Mesodermal cell (in vitro differentiated cells): ENCODE measurements around the gene IL6ST.

Source experiments
- H3K27ac ChIP-seq: 2 replicates; pipeline ENCODE4 v1.7.0; 2013; ENCODE audit warnings: mild to moderate bottlenecking, low read depth, low read length, moderate library complexity; ENCODE audit not compliant: severe bottlenecking
- H3K36me3 ChIP-seq: 2 replicates; pipeline ENCODE4 v1.7.1; 2013; ENCODE audit warnings: mild to moderate bottlenecking, low read length, moderate library complexity; ENCODE audit not compliant: control insufficient read depth, insufficient read depth
- H3K4me1 ChIP-seq: one replicate; pipeline ENCODE4 v1.7.1; 2013; ENCODE audit warnings: mild to moderate bottlenecking, low read length; ENCODE audit not compliant: insufficient read depth, control insufficient read depth, poor library complexity, severe bottlenecking
- H3K4me3 ChIP-seq: 2 replicates; pipeline ENCODE4 v1.7.0; 2013; ENCODE audit warnings: low read length, control low read depth, mild to moderate bottlenecking; ENCODE audit not compliant: insufficient read depth, poor library complexity, severe bottlenecking; ENCODE audit errors: extremely low read depth
- H3K9me3 ChIP-seq: 2 replicates; pipeline ENCODE4 v1.7.1; 2013; ENCODE audit warnings: mild to moderate bottlenecking, low read length, moderate library complexity; ENCODE audit not compliant: control insufficient read depth
- WGBS, 2 experiments: methylation state at CpG; one replicate each; pipeline ENCODE4 v1.1.5; 2013; ENCODE audit warnings: missing lambda C conversion rate in 2 of 2; ENCODE audit not compliant: insufficient coverage in 2 of 2; 5-methylcytosine and 5-hydroxymethylcytosine counted together

The IL6ST gene

DNA sequence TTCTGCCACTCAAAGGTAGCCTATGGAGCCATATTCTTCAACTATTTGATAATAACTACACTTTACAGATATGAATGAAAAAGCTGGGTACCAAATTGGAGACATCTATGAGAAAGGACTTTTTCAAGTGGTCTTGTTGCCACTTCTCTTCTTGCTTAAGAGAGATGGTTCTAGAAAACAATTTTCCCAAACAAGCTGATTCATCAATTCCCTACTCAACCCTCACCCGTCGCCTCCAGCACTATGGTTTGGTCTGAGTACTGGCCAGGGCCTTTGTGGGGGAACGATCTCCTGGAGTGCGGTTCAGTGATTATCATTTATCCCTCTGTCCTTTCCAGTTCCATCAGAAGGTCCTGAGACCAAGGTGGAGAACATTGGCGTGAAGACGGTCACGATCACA lies 86.8 kb downstream of the IL6ST start:
- H3K27ac ChIP-seq: no peak overlapping the region
- H3K4me1 ChIP-seq: no peaks in the 10 kb centered on the region
- H3K9me3 ChIP-seq: no peaks in the 10 kb centered on the region
- no peaks in the 10 kb centered on the region for H3K36me3 ChIP-seq
- no peak overlapping the region for H3K4me3 ChIP-seq
- 97 to 100% methylated on average over 4 to 5 of the region's 7 CpGs for WGBS, 2 experiments

GRCh38 chr5:55905251-55905650 lies 89.5 kb downstream of the IL6ST start:
- Histone ChIP-seq H3K4me1 (no peaks in the 10 kb centered on the region), H3K36me3 (no peaks in the 10 kb centered on the region), H3K27ac (no peak overlapping the region), H3K4me3 (no peak overlapping the region), H3K9me3 (no peaks in the 10 kb centered on the region)
- 83 to 89% methylated on average over 1 to 3 of the region's 4 CpGs for WGBS, 2 experiments

GRCh38 chr5:55904152-55904551 lies 90.6 kb downstream of the IL6ST start:
- 88 to 94% methylated on average over 2 to 3 of the region's 3 CpGs for WGBS, 2 experiments
- no peaks in the 10 kb centered on the region for H3K9me3 ChIP-seq

DNA sequence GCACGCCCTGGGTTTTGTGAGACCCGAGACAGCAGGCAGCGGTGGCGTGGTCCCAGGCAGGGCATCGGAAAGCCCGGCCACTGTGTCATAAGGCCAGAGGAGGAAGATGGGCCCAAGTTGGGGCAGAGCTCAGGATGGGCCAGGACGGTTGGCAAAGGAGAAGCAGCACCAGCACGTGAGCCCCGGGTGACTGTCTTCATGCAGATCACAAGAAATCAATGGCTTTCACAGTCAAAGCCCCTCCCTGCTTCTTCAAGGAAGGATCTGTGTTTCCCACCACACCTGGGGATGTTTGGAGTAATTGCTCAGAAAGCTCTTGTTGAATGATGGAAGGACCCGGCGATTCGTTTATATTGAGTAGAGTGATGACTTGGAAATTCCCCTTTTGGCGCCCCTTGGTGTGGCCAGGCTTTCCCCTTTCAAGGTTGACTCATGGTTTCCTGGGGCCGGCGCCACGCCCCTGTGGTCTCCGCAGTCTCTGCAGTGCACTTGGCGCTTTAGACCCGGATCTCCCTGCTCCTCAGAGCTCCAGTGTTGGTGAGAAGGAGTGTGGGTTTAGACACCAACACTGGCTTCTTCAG lies 91.6 kb downstream of the IL6ST start:
- Histone ChIP-seq H3K4me1 (peaks cover 9% of the 10 kb centered on the region), H3K36me3 (no peaks in the 10 kb centered on the region), H3K4me3 (no peak overlapping the region), H3K9me3 (no peaks in the 10 kb centered on the region), H3K27ac (no peak overlapping the region)
- 87 to 92% methylated on average over 18 to 19 of the region's 19 CpGs for WGBS, 2 experiments

More at GRCh38 chr5:55904152-55904551, 90.6 kb downstream of the IL6ST start:
- Histone ChIP-seq H3K36me3 (no peaks in the 10 kb centered on the region), H3K4me1 (peaks cover 7% of the 10 kb centered on the region), H3K27ac (no peak overlapping the region), H3K4me3 (no peak overlapping the region)

DNA sequence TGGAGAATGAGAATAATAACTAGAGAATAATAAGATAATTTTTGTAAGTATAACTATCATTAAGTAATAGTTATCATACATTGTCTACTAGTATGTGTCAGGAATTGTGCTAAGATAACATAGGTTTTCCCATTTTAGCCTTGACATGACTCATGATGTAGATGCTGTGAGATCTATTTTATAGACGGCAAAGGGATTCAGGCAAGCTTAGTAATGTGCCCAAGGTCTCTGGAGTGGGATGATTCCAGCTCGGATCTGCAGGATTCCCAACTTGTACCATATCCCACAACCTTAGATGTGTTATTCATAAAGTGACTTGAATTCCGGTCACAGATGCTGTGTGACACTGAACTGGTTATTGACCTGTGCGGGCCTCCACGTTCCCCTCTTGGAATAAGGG lies 92.1 kb downstream of the IL6ST start:
- Histone ChIP-seq H3K4me1 (peaks cover 11% of the 10 kb centered on the region), H3K4me3 (no peak overlapping the region), H3K36me3 (no peaks in the 10 kb centered on the region), H3K9me3 (no peaks in the 10 kb centered on the region), H3K27ac (no peak overlapping the region)
- WGBS, 2 experiments: 89 to 90% methylated on average over 2 to 3 of the region's 5 CpGs

- Histone ChIP-seq H3K4me1 (peaks cover 17% of the 10 kb centered on the region), H3K4me3 (no peak overlapping the region), H3K36me3 (no peaks in the 10 kb centered on the region)
Measured at GRCh38 chr5:55900776-55901175, 94.0 kb downstream of the IL6ST start.

DNA sequence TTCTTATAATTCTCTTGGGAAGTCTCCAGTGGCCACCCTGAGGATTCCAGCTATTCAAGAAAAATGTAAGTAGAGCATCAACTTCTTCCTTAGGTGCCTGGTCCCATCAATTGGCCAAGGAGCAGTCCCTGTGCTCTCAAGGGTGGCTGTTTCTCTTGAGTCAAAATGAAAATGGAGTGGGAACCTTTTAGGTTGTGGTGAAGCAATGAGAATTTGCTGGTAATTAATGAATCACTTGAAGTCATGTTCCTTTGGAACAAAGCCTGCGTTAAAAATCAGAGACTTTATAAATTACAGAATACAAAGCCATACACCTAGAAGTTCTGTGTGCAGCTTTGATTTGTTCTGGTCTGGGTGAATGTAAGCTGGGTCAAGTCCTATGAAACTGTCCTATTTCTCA lies 94.7 kb downstream of the IL6ST start:
- Histone ChIP-seq H3K27ac (no peak overlapping the region), H3K4me3 (no peak overlapping the region), H3K4me1 (peaks cover 17% of the 10 kb centered on the region), H3K9me3 (no peaks in the 10 kb centered on the region), H3K36me3 (no peaks in the 10 kb centered on the region)
- no CpG with 5 or more reads among the region's 1 CpG for WGBS, 2 experiments

More at GRCh38 chr5:55900776-55901175, 94.0 kb downstream of the IL6ST start:
- Histone ChIP-seq H3K9me3 (no peaks in the 10 kb centered on the region), H3K27ac (no peak overlapping the region)

DNA sequence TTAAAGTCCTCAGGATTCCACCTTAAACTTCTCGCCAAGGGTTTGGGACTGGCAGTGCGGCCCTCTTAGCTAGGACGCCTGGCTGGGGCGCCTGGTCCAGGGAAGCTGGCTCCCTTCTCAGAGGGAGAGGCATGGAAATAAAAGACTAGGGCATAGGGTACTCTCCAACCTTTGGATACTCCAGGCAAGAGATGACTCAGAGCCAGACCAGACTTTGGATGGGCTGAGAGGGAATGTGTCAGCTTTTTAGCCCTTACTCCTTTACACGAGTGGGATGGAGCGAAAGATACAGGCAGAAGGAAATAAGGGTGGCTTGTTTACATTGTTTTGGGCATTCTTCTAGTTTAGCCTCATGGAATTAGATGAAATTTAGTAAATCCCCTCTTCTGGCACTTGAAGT lies 95.4 kb downstream of the IL6ST start:
- no peak overlapping the region for H3K4me3 ChIP-seq
- 92 to 100% methylated on average over 4 of the region's 6 CpGs for WGBS, 2 experiments
- H3K36me3 ChIP-seq: no peaks in the 10 kb centered on the region
- no peak overlapping the region for H3K27ac ChIP-seq
- H3K4me1 ChIP-seq: peaks cover 17% of the 10 kb centered on the region
- H3K9me3 ChIP-seq: no peaks in the 10 kb centered on the region

GRCh38 chr5:55897905-55898304 lies 96.9 kb downstream of the IL6ST start:
- H3K36me3 ChIP-seq: no peaks in the 10 kb centered on the region
- 94 to 96% methylated on average over 10 to 11 of the region's 14 CpGs for WGBS, 2 experiments
- no peak overlapping the region for H3K27ac ChIP-seq
- H3K9me3 ChIP-seq: no peaks in the 10 kb centered on the region
- peaks cover 17% of the 10 kb centered on the region for H3K4me1 ChIP-seq
- no peak overlapping the region for H3K4me3 ChIP-seq

DNA sequence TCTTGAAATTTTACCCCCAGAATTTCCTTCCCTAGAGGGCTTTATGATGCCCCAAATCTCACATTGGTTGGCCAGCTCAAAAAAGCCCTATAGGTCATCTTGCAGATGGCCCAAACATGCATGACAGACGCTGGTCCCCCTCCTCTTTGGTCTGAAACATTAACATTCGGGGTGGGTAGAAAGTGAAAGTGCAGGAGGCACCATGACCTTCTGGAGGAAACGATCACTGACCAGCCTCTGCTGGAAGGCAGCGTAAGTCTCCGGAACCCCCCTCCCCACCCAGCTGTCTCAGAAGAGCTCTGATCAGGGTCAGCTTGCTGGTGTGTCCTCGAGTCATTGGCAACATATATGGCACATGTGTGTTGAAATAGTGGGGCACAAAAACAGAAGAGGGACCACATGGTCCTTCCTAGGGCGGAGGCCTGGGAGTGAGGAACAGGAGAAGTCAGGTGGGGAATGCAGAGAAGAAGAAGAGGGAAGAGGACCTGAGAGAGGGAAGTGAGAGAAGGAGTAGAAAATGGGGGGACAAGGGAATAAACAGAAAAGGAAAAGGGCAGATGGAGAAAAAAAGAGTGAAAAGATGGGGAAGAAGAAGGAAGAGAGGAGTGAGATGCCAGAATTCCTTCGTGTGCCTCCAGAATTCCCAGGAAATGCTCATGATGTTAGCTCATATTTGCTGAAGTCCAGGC lies 97.4 kb downstream of the IL6ST start:
- peaks cover 17% of the 10 kb centered on the region for H3K4me1 ChIP-seq
- H3K9me3 ChIP-seq: no peaks in the 10 kb centered on the region
- no peak overlapping the region for H3K4me3 ChIP-seq
- 86 to 94% methylated on average over 5 to 6 of the region's 8 CpGs for WGBS, 2 experiments
- no peaks in the 10 kb centered on the region for H3K36me3 ChIP-seq
- H3K27ac ChIP-seq: no peak overlapping the region

DNA sequence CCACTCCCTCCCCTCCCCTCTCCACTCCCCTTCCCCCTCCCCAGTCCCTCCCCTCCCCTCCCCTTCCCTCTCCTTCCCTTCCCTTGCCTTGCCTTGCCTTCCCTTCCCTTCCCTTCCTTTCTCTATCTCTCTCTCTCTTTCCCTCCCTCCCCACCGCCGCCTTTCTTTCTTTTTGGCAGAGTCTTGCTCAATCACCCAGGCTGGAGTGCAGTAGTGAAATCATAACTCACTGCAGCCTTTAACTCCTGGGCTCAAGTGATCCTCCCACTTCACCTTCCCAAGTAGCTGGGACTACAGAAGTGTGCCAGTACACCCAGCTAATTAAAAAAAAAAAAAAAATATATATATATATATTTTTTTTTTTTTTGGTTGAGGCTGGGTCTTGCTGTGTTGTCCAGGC lies 98.1 kb downstream of the IL6ST start:
- no peaks in the 10 kb centered on the region for H3K36me3 ChIP-seq
- H3K27ac ChIP-seq: no peak overlapping the region
- WGBS, 2 experiments: 80 to 100% methylated on average over 2 of the region's 2 CpGs
- H3K4me3 ChIP-seq: no peak overlapping the region
- H3K4me1 ChIP-seq: peaks cover 17% of the 10 kb centered on the region
- no peaks in the 10 kb centered on the region for H3K9me3 ChIP-seq
